Suppressor macrophage (primary cell): ENCODE data around the gene RASSF8.

Experiments
- DNase-seq, 4 experiments: peaks; one replicate each; pipeline ENCODE4 v3.0.0-alpha.2; 2020 to 2022

Gene RASSF8

GRCh38 chr12:26126340-26127284 is 168.1 kb downstream of the RASSF8 start:
- peak; percentile 79 to 95 (median 89) for DNase-seq

GRCh38 chr12:26127404-26127803 is 168.9 kb downstream of the RASSF8 start:
- DNase-seq, result no peak

GRCh38 chr12:26128168-26128567 is 169.7 kb downstream of the RASSF8 start:
- no peak for DNase-seq
